Astrocyte of the spinal cord (primary cell): ENCODE data around the gene MOSMO.

Experiments
- DNase-seq: peaks from one replicate; pipeline ENCODE4 v3.0.0; 2011; ENCODE audit warnings: low read depth, low spot score
- H3K4me3 ChIP-seq: 2 replicates; pipeline ENCODE4 v1.5.1; 2011; ENCODE audit warnings: low read depth, mild to moderate bottlenecking, low read length, moderate library complexity
- CTCF ChIP-seq: IDR thresholded peaks from 2 replicates; pipeline ENCODE4 v1.5.1; 2012; ENCODE audit warnings: low read depth, mild to moderate bottlenecking, low read length, inconsistent platforms
- in situ Hi-C: cut with HindIII; loops from 2 replicates; pipeline ENCODE4 v1.10.0; 2017; ENCODE audit warnings: low sequenced_read_pairs

MOSMO gene

DNA sequence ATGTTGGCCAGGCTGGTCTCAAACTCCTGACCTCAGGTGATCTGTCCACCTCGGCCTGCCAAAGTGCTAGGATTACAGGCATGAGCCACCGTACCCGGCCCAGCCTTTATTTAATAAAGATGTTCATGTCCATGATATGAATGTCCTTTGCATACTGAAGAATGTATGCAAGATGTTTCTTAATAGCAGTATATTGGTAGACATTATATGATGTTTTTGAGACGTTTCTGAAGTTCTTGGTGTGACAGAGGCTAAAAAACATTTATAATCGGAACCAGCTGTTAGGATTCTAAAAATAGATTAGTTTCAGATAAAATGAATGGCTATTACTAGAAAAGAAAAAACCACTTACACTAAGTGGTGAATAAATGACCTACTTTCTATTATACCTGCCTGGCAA lies 18.8 kb upstream of the MOSMO start:
- no peak for DNase-seq
- no peak overlapping the region for H3K4me3 ChIP-seq
- no peak for TF ChIP-seq CTCF
- in situ Hi-C loops: no loop called here

DNA sequence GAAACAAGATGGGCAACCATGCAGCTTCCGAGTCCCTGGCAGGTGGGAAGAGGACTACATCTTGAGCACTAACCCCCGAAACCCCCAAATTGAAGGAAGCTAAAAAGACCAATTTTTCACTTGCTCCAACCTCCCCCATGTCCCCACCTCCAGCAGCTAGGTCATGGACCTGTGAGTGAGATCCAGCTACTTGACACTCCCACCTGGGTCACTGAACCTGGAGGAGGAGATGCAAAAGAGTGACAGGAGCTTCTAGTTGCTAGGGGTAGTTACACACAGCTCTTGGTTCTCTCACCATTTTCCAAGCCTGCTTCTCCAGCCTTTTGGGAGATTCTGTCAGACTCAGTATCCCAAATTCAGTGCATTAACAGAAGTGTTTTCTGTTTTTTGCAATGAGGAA lies 18.2 kb upstream of the MOSMO start:
- H3K4me3 ChIP-seq: no peak overlapping the region
- TF ChIP-seq CTCF: no peak
- in situ Hi-C loops: no loop called here
- no peak for DNase-seq

DNA sequence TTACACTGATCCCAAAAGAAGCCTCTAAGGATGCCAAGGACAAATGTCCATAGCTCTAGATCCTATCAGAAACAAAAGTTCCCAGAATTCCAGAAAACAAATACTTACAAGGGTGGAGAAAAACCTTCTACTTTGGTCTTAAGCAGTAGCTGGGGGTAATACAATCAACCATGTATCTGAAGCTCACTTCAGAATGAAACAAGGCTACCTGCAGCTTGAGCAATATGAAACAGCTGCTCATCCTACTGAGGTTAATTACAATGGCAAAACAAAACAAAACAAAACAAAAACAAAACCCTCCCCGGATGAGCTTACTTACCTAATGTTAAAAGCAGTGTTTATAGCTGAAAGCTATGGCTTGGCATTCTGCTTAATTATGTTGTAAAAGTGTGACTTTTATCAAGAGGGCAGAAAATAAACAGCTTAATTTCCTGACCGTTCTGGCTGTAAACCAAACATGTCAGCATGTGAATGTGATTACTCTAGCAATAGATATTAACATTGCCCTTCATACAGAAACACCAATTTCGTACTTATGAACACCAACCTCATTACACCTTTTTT lies 17.4 kb upstream of the MOSMO start:
- no peak overlapping the region for H3K4me3 ChIP-seq
- in situ Hi-C loops: no loop called here
- no peak for TF ChIP-seq CTCF
- no peak for DNase-seq

GRCh38 chr16:21991621-21992020 lies 16.3 kb upstream of the MOSMO start:
- in situ Hi-C loops: no loop called here
- no peak for DNase-seq
- H3K4me3 ChIP-seq: no peak overlapping the region
- no peak for TF ChIP-seq CTCF

DNA sequence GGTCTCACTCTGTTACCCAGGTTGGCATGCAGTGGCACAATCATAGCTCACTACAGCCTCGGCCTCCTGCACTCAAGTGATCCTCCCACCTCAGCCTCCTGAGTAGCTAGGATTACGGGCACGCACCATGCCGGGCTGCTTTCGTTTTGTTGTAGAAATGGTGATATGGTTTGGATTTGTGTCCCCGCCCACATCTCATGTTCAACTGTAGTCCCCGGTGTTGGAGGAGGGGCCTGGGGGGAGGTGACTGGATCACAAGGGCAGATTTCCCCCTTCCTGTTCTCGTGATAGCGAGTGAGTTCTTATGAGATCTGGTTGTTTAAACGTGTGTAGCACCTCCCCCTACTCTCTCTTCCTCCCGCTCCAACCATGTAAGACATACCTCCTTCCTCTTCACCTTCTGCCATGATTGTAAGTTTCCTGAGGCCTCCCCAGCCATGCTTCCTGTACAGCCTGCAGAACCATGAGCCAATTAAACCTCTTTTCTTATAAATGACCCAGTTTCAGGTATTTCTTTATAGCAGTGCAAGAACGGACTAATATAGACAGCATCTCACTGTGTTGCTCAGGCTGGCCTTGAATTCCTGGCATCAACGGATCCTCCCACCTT lies 12.9 kb upstream of the MOSMO start:
- DNase-seq: no peak
- in situ Hi-C loops: no loop called here
- no peak for TF ChIP-seq CTCF
- H3K4me3 ChIP-seq: no peak overlapping the region

DNA sequence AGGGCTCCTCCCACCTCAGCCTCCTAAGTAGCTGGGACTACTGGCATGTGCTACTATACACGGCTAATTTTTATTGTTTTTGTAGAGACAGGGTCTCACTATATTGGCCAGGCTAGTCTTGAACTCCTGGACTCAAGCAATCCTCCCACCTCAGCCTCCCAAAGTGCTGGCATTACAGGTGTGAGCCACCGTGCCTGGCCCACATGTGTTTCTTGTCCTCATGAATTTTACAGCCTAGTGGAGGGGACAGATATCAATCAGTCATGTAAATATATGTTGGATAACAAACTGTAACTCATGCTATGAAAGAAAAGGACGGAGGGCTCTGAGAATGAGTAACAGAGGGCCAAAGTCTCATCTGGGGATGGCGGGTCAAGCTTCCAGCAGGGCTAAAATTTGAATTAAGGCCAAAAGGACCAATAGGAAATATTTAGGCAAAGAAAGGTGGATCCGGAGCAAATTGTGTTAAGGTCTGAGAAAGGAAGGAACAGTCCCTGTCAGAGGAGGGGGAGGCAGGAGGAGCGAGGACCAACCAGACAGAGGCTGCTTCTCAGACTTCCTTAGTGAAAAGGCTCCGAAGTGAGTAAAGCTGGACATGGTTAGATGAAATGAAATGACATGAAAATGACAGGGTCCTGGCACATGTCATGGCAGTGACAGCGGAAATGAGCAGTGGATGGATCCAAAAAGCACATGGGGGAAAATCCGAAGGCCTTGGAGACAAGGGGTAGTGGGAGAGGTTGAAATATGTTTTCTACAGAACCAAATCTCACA lies 10.8 kb upstream of the MOSMO start:
- TF ChIP-seq CTCF: no peak
- DNase-seq: no peak
- in situ Hi-C loops: no loop called here
- H3K4me3 ChIP-seq: no peak overlapping the region
